Measurements from ENCODE around the gene SUZ12.
"Not testable (repeated sequence)": the region's sequence is repeated elsewhere in the genome, so short reads cannot be mapped to it uniquely, and the experiment has no call there.

Gene SUZ12

GRCh38 chr17:31964131-31964530, 27.3 kb downstream of the SUZ12 start:
- not testable (repeated sequence) for DNase-seq

- DNase-seq: no peak
Observed at GRCh38 chr17:31967648-31968047, 30.8 kb downstream of the SUZ12 start.

- DNase-seq: not testable (repeated sequence)
Observed at GRCh38 chr17:31970416-31970815, 33.6 kb downstream of the SUZ12 start.

- not testable (repeated sequence) for DNase-seq
Observed at GRCh38 chr17:31974269-31975071, 37.7 kb downstream of the SUZ12 start.

- not testable (repeated sequence) for DNase-seq
Observed at GRCh38 chr17:31975391-31975790, 38.6 kb downstream of the SUZ12 start.

- DNase-seq: not testable (repeated sequence)
Observed at GRCh38 chr17:31991821-31992220, 55.0 kb downstream of the SUZ12 start.

- no peak for DNase-seq
Observed at GRCh38 chr17:31997005-31997404, 60.2 kb downstream of the SUZ12 start.

- DNase-seq: peak; percentile 75
Observed at GRCh38 chr17:32006957-32007462, 70.2 kb downstream of the SUZ12 start, which contains the start of gene LRRC37B. TSS of gene LRRC37B (plus strand) at chr17:32007383. CDS start at chr17:32021393, 14,010 bp downstream.

GRCh38 chr17:32007463-32008298, 70.9 kb downstream of the SUZ12 start:
- peak; percentile 36 for DNase-seq

- no peak for DNase-seq
Observed at GRCh38 chr17:32009262-32009542, 72.4 kb downstream of the SUZ12 start.

- no peak for DNase-seq
Observed at GRCh38 chr17:32010114-32010513, 73.3 kb downstream of the SUZ12 start.

GRCh38 chr17:32015245-32016013, 78.6 kb downstream of the SUZ12 start:
- DNase-seq: peak; percentile 97

- no peak for DNase-seq
Observed at GRCh38 chr17:32016231-32016630, 79.4 kb downstream of the SUZ12 start.

- peak; percentile 64 for DNase-seq
Observed at GRCh38 chr17:32019228-32019627, 82.4 kb downstream of the SUZ12 start.

- DNase-seq: no peak
Observed at GRCh38 chr17:32020943-32021614, 84.3 kb downstream of the SUZ12 start.

GRCh38 chr17:32021615-32021955, 84.8 kb downstream of the SUZ12 start:
- DNase-seq: no peak

GRCh38 chr17:32022554-32022953, 85.7 kb downstream of the SUZ12 start:
- not testable (repeated sequence) for DNase-seq

- DNase-seq: not testable (repeated sequence)
Observed at GRCh38 chr17:32027271-32027670, 90.5 kb downstream of the SUZ12 start.

GRCh38 chr17:32033223-32033622, 96.4 kb downstream of the SUZ12 start:
- DNase-seq: no peak

- DNase-seq: not testable (repeated sequence)
Observed at GRCh38 chr17:32033812-32034211, 97.0 kb downstream of the SUZ12 start.

- DNase-seq: not testable (repeated sequence)
Observed at GRCh38 chr17:32040246-32040645, 103.4 kb downstream of the SUZ12 start.

- not testable (repeated sequence) for DNase-seq
Observed at GRCh38 chr17:32041306-32041875, 104.6 kb downstream of the SUZ12 start.

Data from NCI-H510A treated with DMSO at 0.1 percent for 48 hours (cell line).